HG03521 (cell line): ENCODE results near the gene NID2.

Source experiments
- ATAC-seq: cut with Tn5 transposase; IDR thresholded peaks from one replicate; pipeline ENCODE4 v1.9.1; 2021; ENCODE audit warnings: mild to moderate bottlenecking, moderate library complexity; ENCODE audit not compliant: unreplicated experiment

Gene NID2

DNA sequence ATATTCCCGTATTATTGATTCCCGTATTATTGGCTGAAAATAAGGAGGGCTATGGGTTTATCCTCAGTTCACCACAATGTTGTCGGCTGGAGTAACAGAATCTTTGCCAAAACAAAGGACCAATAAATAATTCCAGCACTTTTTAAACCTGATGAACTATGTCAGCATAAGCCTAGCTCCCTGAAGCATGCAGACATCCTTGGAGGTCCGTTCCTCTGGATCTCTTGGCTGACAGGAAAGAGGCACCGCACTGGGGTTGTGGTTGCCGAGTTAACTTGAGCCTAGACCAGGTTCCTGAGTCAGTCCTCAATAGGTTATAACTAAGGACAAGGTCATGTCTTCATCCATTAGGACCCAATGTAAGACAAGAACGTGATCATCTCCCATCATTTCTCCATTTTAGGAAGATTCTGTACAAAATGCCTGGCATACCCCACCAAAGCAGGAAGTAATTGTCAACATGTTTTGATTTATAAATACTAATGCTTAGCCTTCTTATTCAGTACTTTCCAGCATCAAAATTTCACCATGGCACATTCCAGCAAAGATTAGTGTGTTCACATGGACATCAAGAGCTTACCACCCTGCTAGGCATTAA, 36.6 kb downstream of the NID2 start:
- ATAC-seq = no peak

GRCh38 chr14:52031781-52032180, 37.1 kb downstream of the NID2 start:
- ATAC-seq = no peak

GRCh38 chr14:52029881-52030280, 39.0 kb downstream of the NID2 start:
- ATAC-seq = no peak

- ATAC-seq = no peak
These were observed 42.0 kb downstream of the NID2 start for GRCh38 chr14:52026901-52027300.

- no peak for ATAC-seq
These were observed 42.7 kb downstream of the NID2 start for GRCh38 chr14:52026017-52026660.

GRCh38 chr14:52025310-52025709, 43.5 kb downstream of the NID2 start:
- no peak for ATAC-seq

GRCh38 chr14:52023518-52023917, 45.3 kb downstream of the NID2 start:
- no peak for ATAC-seq

DNA sequence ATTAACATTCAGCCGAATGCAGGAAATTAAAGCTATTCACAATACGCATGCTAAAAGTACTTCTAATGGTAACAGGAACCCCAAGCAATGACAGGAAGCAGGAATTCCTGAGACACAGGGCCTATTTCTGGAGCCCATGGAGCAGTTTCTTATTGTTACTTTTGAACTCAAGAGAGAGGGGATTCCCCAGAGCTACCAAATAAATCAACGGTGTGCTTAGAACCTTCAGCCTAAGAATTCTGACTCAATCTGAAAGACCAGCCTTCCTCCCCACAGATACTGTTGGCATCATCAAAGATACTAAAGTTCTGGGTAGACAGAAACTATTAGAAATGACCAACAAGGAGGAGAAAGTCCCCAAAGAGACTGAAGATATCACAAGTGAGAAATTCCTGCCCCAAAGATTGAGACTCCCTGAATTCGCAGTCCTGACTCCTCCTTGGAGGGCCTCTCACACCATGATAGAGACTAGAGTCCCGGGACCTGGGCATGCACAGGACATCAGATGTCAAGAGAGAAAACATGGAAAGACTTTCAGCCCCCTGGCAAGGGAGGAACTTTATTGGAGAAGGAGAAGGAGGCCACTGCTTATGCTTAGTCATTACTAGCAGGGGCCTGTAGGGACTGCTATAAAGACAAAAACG, 46.8 kb downstream of the NID2 start:
- peak; percentile 55 for ATAC-seq

DNA sequence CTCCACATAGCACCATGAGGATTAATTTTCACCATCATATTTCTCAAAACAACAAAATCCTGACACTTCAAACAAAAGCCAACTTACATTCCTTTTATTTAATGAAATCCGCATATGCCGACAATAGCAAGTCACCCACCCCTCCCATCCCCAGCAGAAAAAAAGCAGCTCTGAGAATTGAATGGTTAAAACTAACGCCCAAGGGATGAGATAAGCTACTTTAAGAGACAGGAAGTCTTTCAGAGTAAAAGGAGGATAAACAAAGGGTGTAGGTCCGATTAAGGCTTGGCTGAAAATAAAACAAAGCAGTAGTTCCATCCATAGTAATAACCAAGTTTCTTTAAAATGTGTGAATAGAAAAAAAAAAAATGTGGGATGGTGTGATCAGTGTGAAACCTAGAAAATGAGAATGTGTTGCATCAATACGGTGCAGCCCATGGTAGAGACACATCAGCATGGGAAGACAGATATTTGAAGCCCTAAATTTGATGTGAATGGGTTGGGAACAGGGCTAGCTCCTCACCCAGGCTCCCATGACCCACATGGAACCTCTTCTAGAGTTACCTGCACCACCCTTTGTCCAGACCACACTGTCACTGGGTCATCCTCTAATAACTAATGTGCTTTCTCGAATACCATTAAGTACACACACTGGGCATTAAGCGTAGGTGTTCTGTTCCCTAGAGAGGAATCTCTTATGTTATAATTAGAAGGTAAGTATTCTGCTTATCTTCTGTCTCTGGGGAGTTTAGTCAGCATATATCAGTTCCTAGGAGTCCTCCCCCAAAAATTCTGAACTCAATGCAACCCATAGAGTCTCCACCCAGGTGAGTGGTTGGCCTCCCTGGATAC, 47.8 kb downstream of the NID2 start:
- no peak for ATAC-seq

DNA sequence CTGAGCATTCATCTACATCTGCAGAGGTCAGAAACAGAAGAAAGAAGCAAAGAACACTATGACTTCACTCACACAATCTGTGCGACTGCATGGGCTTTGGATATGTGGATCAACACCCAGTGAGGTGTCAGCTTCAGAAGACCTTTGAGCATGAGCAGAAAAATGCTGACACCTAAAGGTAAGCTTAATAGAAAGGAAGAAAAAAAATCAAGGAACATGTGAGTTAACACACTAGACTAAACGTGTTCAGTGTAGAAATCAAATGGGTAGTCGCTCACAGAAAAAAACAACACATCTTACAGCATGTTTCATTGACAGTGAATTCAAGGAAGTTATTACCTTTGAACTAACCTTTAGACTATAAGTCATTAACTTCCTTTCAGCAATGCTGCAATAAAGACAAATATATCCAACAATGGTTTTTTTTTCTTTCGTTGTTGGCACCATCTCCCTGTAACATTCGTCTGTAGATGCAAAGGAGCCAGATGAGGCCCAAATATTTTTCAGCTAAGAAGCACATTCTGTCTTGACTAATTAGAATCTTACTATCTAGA, 48.6 kb downstream of the NID2 start:
- ATAC-seq = no peak

DNA sequence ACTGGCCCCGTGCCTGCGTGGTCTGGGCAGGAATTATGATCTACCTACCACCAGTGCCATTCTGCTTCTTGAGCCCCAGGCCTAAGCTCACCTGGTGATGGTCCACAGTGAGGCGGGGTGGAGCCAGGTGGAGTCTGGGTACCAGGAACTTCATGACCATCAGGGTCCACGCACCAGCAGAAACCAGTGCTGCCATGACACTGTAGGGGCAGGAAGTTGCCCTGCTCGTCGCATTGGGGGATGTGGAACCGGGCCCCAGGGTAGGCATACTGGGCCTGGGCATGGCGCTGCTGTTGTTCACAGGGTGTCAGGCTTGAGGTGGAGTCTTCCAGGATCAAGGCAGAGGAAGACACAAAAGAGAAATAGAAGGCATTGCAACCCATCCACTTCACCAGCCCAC, 49.9 kb downstream of the NID2 start:
- ATAC-seq = no peak

GRCh38 chr14:52018252-52018651, 50.6 kb downstream of the NID2 start:
- ATAC-seq = no peak

DNA sequence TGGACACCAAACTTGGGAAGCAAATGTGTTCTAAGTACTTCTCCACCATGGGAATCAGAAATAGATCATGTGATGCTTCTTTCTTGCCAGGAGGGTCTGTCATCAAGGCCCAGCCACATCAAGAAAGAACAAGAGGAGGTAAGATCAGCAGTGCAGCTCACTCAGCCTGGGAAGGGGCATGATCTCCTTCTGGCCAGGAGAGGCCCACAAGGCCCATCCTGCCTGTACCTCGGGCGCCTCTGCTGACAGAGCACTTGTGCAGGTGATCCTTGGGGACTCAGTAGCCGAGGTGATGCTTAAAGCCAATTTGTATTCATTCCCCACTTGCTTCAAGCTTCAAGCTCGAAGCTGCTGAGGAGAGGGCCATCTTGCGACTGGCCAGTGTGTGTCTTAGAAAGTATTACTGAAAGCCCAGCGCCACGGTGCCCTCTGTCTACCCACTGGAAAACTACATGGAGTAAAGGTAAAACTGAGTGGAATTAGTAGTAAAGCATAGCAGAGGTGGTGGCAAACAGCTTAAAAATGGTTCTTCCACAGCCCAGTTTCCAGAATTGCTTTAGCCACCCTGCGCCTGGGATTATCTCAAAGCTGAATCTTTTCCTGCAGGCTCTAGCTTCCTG, 53.3 kb downstream of the NID2 start:
- no peak for ATAC-seq

DNA sequence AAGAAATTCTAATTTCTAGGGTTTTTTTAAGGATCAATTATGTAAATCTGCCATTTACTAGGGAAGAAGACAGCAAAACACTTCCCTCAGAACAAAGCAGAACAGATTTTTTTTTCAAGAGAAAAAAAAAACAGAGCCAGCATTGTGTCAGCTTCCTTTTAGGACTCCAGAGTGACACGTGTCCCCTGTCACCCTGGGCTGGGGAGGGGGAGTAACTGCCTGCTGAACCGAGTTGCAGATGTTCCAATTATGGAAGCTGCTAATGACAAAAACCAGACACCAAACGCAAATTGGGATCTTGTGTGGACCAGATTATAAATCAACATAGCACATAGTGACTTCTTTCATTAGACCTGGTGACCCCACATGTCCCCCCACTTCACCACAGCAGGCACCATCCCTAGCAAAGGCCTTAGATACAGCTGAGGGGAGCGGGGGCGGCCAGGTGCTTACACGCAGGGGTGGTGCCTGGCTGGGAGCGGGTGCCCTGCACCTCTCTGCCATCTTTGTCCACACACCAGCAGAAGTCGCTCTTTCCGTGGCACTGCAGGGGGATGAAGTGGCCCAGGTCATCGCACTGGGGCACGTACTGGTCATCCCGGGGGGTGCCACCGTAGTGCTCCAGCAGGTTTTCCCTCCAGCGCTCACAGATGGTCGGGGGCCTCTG, 54.1 kb downstream of the NID2 start:
- no peak for ATAC-seq

GRCh38 chr14:52013984-52014600, 54.8 kb downstream of the NID2 start:
- no peak for ATAC-seq

GRCh38 chr14:52012635-52013034, 56.2 kb downstream of the NID2 start:
- no peak for ATAC-seq

- ATAC-seq = no peak
These were observed 57.3 kb downstream of the NID2 start for GRCh38 chr14:52011523-52011922.

DNA sequence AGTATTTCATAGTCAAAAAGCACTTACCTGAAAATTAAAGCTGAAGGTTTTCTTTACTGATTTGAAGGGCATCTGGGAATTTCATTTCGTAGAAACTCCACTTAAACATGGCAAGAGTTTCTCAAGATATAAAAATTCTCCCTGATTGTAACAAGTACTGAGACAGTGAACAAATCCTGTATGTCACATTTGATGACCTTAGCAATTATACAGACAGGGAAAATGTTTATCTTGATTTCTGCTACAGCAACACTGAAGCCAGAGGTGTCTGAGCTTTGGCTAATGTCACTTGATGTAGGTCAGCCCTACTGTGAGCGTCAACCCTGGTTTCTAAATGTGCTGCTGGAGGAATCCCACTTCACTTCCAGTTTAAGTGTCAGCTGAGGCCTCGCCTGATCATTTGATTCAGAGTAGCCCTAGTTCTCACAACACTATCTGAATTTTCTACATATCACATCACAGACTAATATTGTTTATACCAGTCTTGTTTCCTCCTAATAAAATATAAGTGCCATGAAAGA, 58.6 kb downstream of the NID2 start:
- no peak for ATAC-seq

DNA sequence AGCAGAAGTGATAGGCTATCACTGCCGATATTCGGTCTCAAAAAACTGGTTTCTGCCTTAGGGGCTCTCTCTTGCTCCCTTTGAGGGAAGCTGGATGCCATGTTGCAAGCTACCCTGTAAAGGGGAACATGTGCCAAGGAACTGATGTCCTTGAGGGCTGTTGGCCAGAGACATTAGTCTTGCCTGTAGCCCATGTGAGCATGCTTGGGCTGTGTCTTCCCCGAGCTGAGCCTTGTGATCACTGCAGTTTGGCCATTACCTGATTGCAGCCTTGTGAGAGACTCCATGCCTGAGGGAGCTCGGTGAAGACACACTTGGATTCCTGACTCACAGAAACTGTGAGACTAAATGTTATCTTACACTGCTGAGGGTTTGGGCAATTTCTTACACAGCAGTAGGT, 60.7 kb downstream of the NID2 start:
- ATAC-seq = no peak

DNA sequence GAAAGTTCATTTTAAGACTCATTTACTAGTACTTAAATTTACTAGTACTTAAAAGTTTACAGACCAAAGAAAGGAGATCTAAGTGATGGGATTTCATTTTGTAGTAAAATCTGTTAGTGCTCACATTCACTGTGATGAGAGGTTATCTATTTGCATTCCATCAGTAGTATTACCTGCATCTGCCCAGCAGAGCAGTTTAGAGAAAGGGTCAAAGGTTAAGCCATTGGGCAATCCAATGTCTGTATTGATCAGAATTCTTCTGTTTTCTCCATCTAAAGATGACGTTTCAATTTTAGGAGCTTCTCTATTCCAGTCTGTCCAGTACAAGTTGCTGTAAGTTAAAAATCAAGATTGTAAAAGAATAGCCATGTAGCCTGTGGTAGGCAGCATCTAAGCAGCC, 61.2 kb downstream of the NID2 start:
- no peak for ATAC-seq
